ENCODE results near the gene PRMT3. TPM values are rescaled to one million over a fixed set of nuclear protein-coding genes. Genes with fewer than 3 reads are reported as not detected.

Gene PRMT3
- total RNA-seq, 8 experiments from 2014 or later, result 12.6 to 35.1 (median 17.1) TPM

DNA sequence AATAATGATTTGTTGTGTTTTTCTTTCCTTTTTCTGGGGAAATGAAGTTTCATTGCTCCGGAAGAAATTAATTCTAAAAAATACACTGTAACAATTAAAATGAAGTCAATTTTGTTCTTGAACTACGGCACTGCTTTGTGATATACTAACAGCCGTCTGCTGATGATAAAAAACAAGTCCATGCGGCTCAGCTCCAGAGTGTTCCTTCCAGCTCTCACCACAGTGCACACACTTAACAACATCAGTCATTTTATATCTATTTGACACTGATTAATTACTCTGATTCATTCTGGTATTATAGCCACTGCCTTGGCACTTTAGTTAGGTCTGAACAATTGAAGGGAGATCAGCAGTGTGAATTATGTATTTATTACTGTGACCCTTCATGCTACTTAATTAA lies 114.5 kb downstream of the PRMT3 start:
- 71 to 100% (median 89%) methylated on average over 1 to 4 of the region's 4 CpGs for WGBS, 10 experiments
- ATAC-seq (replicated peaks in 6 of 8), result peak in 1 of 8 experiments; percentile 35
- Histone ChIP-seq H3K27ac (no peak overlapping the region), H3K4me1 (replicated peaks in 1 of 2) (peaks cover 0 to 2% of the 10 kb centered on the region in 2 donors), H3K4me3 (no peak overlapping the region)
- in situ Hi-C loops (cut with MboI; ENCODE audit: low pct_unique_long_range_greater_than_20kb in 2 of 9, low sequenced_read_pairs in 9 of 9, unreplicated experiment in 9 of 9), result no loop called here

DNA sequence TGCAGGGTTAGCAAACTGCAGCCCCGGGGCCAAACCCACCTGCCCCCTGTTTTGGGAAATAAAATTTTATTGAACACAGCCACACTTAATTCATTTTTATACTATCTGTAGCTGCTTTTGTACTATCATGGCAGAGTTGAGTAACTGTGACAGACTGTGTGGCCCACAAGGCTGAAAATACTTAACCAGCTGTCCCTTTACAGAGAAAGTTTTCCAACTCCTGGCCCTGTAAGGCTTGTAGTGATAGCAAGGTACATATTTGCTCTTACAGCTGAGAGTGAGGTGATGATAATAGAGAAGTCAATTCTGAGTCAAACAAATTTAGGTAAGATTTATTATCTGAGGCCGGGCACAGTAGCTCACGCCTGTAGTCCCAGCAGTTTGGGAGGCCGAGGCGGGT lies 124.5 kb downstream of the PRMT3 start:
- H3K4me3 ChIP-seq, result no peak overlapping the region
- whole genome bisulfite sequencing, 10 experiments, result 0 to 100% (median 85%) methylated on average over 1 to 5 of the region's 5 CpGs; no CpG with 5 or more reads in 4 of the 10 experiments
- no peak for ATAC-seq (replicated peaks in 6 of 8)
- no peak overlapping the region for H3K27ac ChIP-seq
- in situ Hi-C loops (cut with MboI; ENCODE audit: low pct_unique_long_range_greater_than_20kb in 2 of 9, low sequenced_read_pairs in 9 of 9, unreplicated experiment in 9 of 9), result no loop called here
- no peaks in the 10 kb centered on the region for H3K4me1 ChIP-seq (replicated peaks in 1 of 2)

DNA sequence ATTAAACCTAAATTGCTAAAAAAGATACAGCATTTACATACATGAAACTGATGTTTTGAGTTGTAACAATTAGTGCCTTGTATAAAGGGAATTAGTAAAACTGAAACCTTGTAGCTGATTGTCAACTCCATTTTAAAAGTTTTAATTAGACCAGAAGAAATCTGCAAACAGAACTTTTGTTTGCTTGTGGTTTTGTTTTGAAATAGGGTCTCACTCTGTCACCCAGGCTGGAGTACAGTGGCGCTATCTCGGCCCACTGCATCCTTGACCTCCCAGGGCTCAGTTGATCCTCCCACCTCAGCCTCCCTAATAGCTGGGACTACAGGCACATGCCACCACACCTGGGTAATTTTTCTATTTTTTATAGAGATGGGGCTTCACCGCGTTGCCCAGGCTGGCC lies 125.4 kb downstream of the PRMT3 start:
- WGBS, 10 experiments, result 81 to 100% (median 100%) methylated on average over 1 to 4 of the region's 4 CpGs; no CpG with 5 or more reads in 6 of the 10 experiments
- ATAC-seq (replicated peaks in 6 of 8), result no peak
- in situ Hi-C loops (cut with MboI; ENCODE audit: low pct_unique_long_range_greater_than_20kb in 2 of 9, low sequenced_read_pairs in 9 of 9, unreplicated experiment in 9 of 9), result no loop called here
- Histone ChIP-seq H3K27ac (no peak overlapping the region), H3K4me3 (no peak overlapping the region), H3K4me1 (replicated peaks in 1 of 2) (no peaks in the 10 kb centered on the region)

DNA sequence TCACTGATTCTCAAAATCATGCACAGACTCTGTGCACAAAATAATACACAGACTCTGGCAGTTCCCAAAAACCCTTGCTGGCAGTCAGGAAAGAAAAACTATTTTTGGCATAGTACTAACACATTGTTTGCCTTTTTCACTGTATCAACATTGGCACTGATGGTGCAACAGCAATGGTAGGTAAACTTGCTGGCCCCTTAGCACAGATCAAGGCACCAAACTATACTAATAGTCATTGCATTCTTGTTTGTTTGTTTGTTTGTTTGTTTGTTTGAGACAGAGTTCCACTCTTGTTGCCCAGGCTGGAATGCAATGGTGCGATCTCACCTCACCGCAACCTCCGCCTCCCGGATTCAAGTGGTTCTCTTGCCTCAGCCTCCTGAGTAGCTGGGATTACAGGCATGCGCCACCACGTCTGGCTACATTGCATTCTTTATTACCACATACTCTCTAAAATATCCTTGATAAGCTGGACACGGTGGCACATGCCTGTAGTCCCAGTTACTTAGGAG lies 130.9 kb downstream of the PRMT3 start:
- in situ Hi-C loops (cut with MboI; ENCODE audit: low pct_unique_long_range_greater_than_20kb in 2 of 9, low sequenced_read_pairs in 9 of 9, unreplicated experiment in 9 of 9), result no loop called here
- Histone ChIP-seq H3K27ac (no peak overlapping the region), H3K4me3 (no peak overlapping the region), H3K4me1 (replicated peaks in 1 of 2) (no peaks in the 10 kb centered on the region)
- WGBS, 10 experiments, result 50 to 100% (median 97%) methylated on average over 1 to 7 of the region's 7 CpGs; no CpG with 5 or more reads in 2 of the 10 experiments
- ATAC-seq (replicated peaks in 6 of 8), result peak in 1 of 8 experiments; percentile 19

DNA sequence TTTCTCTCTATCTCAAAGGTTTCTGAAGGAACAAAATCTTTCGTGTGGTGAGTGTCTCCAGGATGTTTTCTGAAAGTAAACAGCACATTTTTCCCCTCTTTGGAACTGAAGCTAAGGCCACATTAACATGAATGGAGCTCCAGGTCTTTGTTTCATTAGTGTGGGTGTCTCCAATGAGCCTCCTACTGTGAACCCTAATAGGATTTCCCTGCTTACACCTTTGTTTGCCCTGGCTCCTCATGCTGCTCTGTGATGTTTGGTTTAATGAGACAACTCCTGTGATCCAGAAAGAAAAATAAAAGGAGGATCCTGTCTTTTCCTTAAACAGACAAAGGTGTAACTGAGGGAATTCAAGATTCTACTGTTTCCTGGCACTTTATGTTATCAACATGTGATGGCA lies 135.0 kb downstream of the PRMT3 start:
- in situ Hi-C loops (cut with MboI; ENCODE audit: low pct_unique_long_range_greater_than_20kb in 2 of 9, low sequenced_read_pairs in 9 of 9, unreplicated experiment in 9 of 9), result no loop called here
- no peak overlapping the region for H3K4me3 ChIP-seq
- ATAC-seq (replicated peaks in 6 of 8), result no peak
- WGBS, 10 experiments, result 0 to 50% (median 19%) methylated on average over 1 of the region's 1 CpG; no CpG with 5 or more reads in 6 of the 10 experiments
- no peak overlapping the region for H3K27ac ChIP-seq
- H3K4me1 ChIP-seq (replicated peaks in 1 of 2), result no peaks in the 10 kb centered on the region

DNA sequence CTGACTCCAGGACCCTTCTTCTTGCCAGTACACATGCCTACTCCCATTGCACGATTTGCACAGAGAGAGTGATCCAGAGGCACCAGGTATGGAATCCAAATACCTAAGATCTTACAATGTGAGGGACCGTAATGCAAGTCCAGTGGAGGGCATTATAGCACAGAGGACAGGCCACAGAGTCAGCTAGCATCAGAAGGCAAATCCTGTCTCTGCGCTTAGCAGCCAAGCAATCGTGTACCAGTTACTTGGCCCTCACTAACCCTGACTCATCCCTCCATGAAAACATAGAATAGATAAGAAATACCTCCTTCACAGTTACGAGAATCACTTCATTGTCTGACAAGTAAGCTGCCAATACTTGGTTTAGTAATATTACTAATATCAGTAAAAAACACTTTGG lies 142.2 kb downstream of the PRMT3 start:
- in situ Hi-C loops (cut with MboI; ENCODE audit: low pct_unique_long_range_greater_than_20kb in 2 of 9, low sequenced_read_pairs in 9 of 9, unreplicated experiment in 9 of 9), result no loop called here
- no peak for ATAC-seq (replicated peaks in 6 of 8)
- Histone ChIP-seq H3K4me1 (replicated peaks in 1 of 2) (no peaks in the 10 kb centered on the region), H3K4me3 (no peak overlapping the region), H3K27ac (no peak overlapping the region)
- WGBS, 10 experiments, result 33 to 100% (median 80%) methylated on average over 1 to 5 of the region's 5 CpGs; no CpG with 5 or more reads in 2 of the 10 experiments

DNA sequence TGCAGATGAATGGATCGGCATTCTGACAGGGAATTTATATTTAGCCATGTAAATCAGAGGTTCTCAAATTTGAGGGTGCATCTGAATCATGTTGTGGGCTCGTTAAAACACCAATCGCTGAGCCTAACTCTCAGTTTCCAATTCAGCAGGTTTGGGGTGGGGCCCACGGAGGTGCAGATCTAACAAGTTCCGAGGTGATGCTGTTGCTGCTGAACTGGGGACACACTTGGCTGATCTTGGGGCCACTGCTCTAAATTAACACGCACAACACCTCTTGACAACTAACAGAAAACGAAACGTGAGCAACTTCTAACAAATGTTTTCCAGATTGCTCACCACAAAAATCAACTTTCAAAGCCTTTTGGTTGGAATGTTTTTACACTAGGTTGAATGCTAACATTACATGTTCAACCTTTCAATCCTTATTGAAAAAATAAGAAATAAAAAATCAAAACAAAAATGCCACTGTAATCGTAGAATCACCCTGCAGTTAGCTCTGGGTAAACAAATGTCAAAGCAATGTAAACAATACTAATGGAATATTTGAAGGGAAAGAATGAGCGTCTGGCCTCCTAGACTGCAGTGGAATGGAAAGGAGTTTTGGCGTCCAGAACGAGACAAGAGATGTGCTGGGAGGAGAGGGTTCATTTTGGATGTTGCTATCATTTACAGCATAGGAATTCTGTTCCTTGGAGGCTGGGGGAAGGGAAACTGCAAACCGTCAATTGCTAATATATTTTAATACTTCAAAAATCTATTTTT lies 143.6 kb downstream of the PRMT3 start:
- in situ Hi-C loops (cut with MboI; ENCODE audit: low pct_unique_long_range_greater_than_20kb in 2 of 9, low sequenced_read_pairs in 9 of 9, unreplicated experiment in 9 of 9), result no loop called here
- Histone ChIP-seq H3K4me3 (no peak overlapping the region), H3K4me1 (replicated peaks in 1 of 2) (no peaks in the 10 kb centered on the region), H3K27ac (no peak overlapping the region)
- ATAC-seq (replicated peaks in 6 of 8), result no peak
- 8 to 88% (median 63%) methylated on average over 2 to 13 of the region's 13 CpGs for WGBS, 10 experiments

DNA sequence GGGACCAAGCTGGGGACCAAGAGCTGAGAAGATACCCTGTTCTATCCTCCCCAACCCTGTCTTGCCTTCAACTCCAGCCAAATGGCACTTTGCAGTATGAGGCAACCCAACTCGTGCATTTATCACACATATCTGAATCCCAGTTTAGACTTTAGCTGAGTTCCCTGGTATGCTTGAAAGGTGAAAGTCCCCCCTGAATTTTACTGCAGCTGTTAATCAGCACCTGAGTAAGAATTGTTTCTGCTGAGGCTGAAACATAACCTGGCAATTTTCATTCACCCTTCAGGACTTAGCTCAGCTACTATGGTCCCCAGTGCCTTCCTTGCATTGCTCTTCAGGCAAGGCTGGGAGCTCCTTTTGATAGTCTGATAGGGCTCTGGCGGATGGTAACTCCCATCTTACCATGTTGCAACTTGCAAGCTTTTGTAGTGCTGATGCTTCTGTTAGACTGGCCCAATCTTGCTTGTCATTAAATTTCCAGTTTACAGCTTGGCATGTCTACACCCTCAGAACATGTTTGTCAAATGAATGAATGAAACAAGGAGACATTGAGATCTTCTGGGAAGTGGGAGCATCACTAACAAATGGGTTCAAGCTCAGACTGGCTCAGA lies 147.9 kb downstream of the PRMT3 start:
- in situ Hi-C loops (cut with MboI; ENCODE audit: low pct_unique_long_range_greater_than_20kb in 2 of 9, low sequenced_read_pairs in 9 of 9, unreplicated experiment in 9 of 9), result no loop called here
- WGBS, 10 experiments, result 0 to 42% (median 18%) methylated on average over 1 to 2 of the region's 2 CpGs; no CpG with 5 or more reads in 5 of the 10 experiments
- no peaks in the 10 kb centered on the region for H3K4me1 ChIP-seq (replicated peaks in 1 of 2)
- ATAC-seq (replicated peaks in 6 of 8), result peak in 2 of 8 experiments; percentile 69 to 84
- no peak overlapping the region for H3K4me3 ChIP-seq
- H3K27ac ChIP-seq, result no peak overlapping the region

DNA sequence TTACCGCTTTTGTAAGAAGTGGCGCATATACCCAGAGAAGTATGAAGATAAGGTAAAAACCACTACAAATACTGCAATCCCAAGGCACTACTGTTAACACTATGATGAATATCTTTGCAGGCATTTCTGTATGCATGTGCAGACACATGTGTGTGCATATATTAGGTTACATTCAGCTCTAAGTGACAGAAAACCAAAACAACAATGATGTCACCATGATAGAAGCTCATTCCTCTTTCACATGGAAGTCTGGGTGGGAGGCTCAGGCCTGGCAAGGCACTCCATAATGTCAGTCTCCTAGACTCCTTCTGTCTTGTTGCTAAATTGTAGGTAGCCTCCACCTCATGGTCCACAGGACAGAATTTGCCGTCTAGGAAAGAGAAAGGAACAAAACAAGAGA lies 148.8 kb downstream of the PRMT3 start:
- Histone ChIP-seq H3K4me3 (no peak overlapping the region), H3K27ac (no peak overlapping the region), H3K4me1 (replicated peaks in 1 of 2) (peaks cover 1 to 4% of the 10 kb centered on the region in 2 donors)
- WGBS, 10 experiments, result 70 to 100% (median 82%) methylated on average over 1 to 3 of the region's 3 CpGs; no CpG with 5 or more reads in 4 of the 10 experiments
- ATAC-seq (replicated peaks in 6 of 8), result peak in 4 of 8 experiments; percentile 33 to 93 (median 35)
- in situ Hi-C loops (cut with MboI; ENCODE audit: low pct_unique_long_range_greater_than_20kb in 2 of 9, low sequenced_read_pairs in 9 of 9, unreplicated experiment in 9 of 9), result no loop called here

DNA sequence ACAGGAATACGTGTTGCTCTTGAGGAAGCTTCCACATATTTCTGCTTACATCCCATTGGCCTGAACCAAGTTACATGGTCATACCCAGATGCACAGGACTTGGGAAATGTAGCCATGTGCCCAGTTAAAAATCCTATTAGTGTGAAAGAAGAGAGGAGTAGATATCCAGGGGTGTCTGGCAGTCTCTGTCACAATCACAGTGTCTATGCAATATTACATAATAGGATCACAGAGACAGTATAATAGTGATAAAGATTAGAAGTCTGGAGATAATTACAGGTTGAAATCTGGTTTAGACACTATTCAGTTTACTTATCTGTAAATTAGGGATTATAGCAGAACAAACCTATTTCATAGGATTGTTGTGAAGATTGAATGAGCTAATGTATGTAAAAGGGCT lies 149.3 kb downstream of the PRMT3 start:
- in situ Hi-C loops (cut with MboI; ENCODE audit: low pct_unique_long_range_greater_than_20kb in 2 of 9, low sequenced_read_pairs in 9 of 9, unreplicated experiment in 9 of 9), result no loop called here
- ATAC-seq (replicated peaks in 6 of 8), result peak in 1 of 8 experiments; percentile 38
- no peak overlapping the region for H3K4me3 ChIP-seq
- peaks cover 4 to 5% of the 10 kb centered on the region in 2 donors for H3K4me1 ChIP-seq (replicated peaks in 1 of 2)
- no peak overlapping the region for H3K27ac ChIP-seq
- WGBS, 10 experiments, result 80% methylated on average over 1 of the region's 1 CpG; no CpG with 5 or more reads in 9 of the 10 experiments

DNA sequence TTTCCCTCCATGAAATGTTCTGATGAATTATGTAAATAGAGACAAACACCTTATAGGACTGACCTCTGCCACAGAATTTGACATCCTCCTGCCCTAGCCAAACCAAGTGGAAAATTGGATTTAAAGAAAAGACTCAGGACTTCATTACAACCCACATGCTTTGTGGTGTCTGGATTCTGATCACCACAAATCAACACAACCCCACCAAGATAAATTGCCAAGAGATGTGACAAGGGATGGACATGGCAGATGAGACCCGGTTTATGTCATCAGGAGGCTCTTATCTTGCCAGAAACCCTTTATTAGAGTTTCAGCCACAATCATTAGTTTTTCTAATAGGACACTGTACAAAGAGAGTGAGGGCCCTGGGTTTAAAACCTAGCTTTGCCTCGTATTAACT lies 154.0 kb downstream of the PRMT3 start:
- WGBS, 10 experiments, result 0 to 100% (median 62%) methylated on average over 1 to 2 of the region's 2 CpGs
- in situ Hi-C loops (cut with MboI; ENCODE audit: low pct_unique_long_range_greater_than_20kb in 2 of 9, low sequenced_read_pairs in 9 of 9, unreplicated experiment in 9 of 9), result no loop called here
- peak in 2 of 8 experiments; percentile 25 to 47 for ATAC-seq (replicated peaks in 6 of 8)
- Histone ChIP-seq H3K4me3 (no peak overlapping the region), H3K27ac (no peak overlapping the region), H3K4me1 (replicated peaks in 1 of 2) (peaks cover 4 to 5% of the 10 kb centered on the region in 2 donors)

DNA sequence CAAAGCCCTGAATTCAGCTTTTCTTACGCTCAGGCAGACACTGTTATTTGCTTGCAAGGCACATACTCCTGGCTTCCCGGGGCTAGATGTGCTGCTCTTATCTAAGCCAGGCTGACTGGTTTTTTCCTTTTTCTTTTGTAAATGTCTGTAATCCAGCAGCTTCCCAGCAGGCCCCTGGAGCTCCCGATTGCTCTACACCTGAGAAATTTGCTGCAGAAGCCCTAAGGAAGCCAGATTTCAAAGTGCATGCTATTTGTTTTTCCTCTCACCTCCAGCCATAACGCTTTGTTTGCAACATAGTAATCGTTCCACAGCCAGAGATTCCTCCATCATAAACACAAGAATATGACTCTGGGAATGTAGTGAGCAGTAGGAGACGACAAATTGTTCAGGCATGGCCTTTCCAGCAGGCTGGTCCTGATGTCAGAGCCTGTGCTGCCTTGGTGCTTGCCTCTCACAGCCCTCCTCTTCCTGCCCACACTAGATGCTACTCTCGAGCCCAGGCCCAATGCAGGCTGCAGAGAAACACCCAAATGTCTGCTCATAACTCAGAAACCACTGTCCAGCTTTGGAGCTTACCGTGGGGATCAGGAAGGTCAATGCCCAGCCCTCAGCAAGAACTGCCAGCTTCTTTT lies 157.2 kb downstream of the PRMT3 start:
- H3K27ac ChIP-seq, result no peak overlapping the region
- in situ Hi-C loops (cut with MboI; ENCODE audit: low pct_unique_long_range_greater_than_20kb in 2 of 9, low sequenced_read_pairs in 9 of 9, unreplicated experiment in 9 of 9), result no loop called here
- no peak overlapping the region for H3K4me3 ChIP-seq
- peaks cover 4 to 5% of the 10 kb centered on the region in 2 donors for H3K4me1 ChIP-seq (replicated peaks in 1 of 2)
- peak in 2 of 8 experiments; percentile 33 to 44 for ATAC-seq (replicated peaks in 6 of 8)
- 0 to 67% (median 26%) methylated on average over 1 to 8 of the region's 8 CpGs; no CpG with 5 or more reads in 1 of the 10 experiments for WGBS, 10 experiments

DNA sequence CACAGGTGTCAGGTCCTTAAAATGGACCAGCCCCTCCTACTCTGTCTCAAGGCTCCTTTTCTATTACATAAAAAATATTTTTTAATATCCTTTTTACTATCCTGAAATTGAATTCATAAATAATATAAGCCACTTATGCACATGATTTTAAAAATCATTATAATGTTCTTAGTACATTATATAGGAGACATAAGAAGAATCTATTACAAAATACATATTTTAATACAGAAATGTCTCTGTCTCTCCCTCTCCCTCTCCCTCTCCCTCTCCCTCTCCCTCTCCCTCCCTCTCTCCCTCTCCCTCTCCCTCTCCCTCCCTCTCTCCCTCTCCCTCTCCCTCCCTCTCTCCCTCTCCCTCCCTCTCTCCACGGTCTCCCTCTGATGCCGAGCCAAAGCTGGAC lies 159.9 kb downstream of the PRMT3 start:
- WGBS, 10 experiments, result no CpG with 5 or more reads among the region's 2 CpGs
- in situ Hi-C loops (cut with MboI; ENCODE audit: low pct_unique_long_range_greater_than_20kb in 2 of 9, low sequenced_read_pairs in 9 of 9, unreplicated experiment in 9 of 9), result no loop called here
- ATAC-seq (replicated peaks in 6 of 8), result no peak
- H3K27ac ChIP-seq, result no peak overlapping the region
- H3K4me3 ChIP-seq, result no peak overlapping the region
- no peaks in the 10 kb centered on the region for H3K4me1 ChIP-seq (replicated peaks in 1 of 2)
